ENCODE results near the gene LCK.

- no peak for TF ChIP-seq EZH2 (IDR thresholded peaks at IDR 0.05; ENCODE audit: insufficient read depth, poor library complexity, severe bottlenecking)
- no peak for TF ChIP-seq EZH2phosphoT487 (IDR thresholded peaks at IDR 0.05; ENCODE audit: insufficient read depth, low read depth)
These were observed 35.2 kb upstream of the LCK start for GRCh38 chr1:32215629-32216480.
